SU-DHL-6 (cell line): ENCODE data around the gene HSPE1.
"Not testable (repeated sequence)": the region's sequence is repeated elsewhere in the genome, so short reads cannot be mapped to it uniquely, and the experiment has no call there.

ENCODE experiments used
- H2AFZ ChIP-seq: fragments of 200-600 bp; sonication (generic); 2 replicates; pipeline ENCODE4 v1.6.1; 2014; ENCODE audit warnings: low read depth, mild to moderate bottlenecking, moderate library complexity, mixed read lengths, antibody characterized with exemption, low read length; ENCODE audit not compliant: severe bottlenecking
- H3F3A ChIP-seq: fragments of 200-600 bp; shearing (Covaris generic); 2 replicates; pipeline ENCODE4 v1.6.0; 2016; ENCODE audit warnings: antibody characterized with exemption, mild to moderate bottlenecking; ENCODE audit not compliant: insufficient read depth
- H3K27ac ChIP-seq: fragments of 200-600 bp; sonication (generic); 2 replicates; pipeline ENCODE4 v1.5.1; 2016; ENCODE audit warnings: low read depth, mild to moderate bottlenecking, low read length, moderate library complexity, mixed read lengths
- H3K27me3 ChIP-seq: fragments of 200-600 bp; sonication (generic), shearing (Covaris generic); 2 replicates; pipeline ENCODE4 v1.6.0; 2014; ENCODE audit warnings: mild to moderate bottlenecking, low read length
- H3K36me3 ChIP-seq: fragments of 200-600 bp; sonication (generic); 2 replicates; pipeline ENCODE4 v1.6.1; 2014; ENCODE audit warnings: mild to moderate bottlenecking, low read length, mixed read lengths
- H3K4me2 ChIP-seq: fragments of 300-600, 200-600 bp; shearing (Covaris generic), sonication (generic); 2 replicates; pipeline ENCODE4 v1.6.0; 2014; ENCODE audit warnings: low read length, low read depth, mild to moderate bottlenecking; ENCODE audit not compliant: poor library complexity, severe bottlenecking
- H3K4me3 ChIP-seq: fragments of 200-600 bp; sonication (generic); 2 replicates; pipeline ENCODE4 v1.5.1; 2014; ENCODE audit warnings: antibody characterized with exemption, low read length, mild to moderate bottlenecking, mixed read lengths; ENCODE audit not compliant: insufficient read depth, poor library complexity, severe bottlenecking
- H3K79me2 ChIP-seq: fragments of 200-600 bp; sonication (generic); 2 replicates; pipeline ENCODE4 v1.6.1; 2014; ENCODE audit warnings: mild to moderate bottlenecking, low read length, moderate library complexity; ENCODE audit not compliant: insufficient read depth
- H3K9ac ChIP-seq: fragments of 200-600 bp; sonication (generic); 2 replicates; pipeline ENCODE4 v1.7.0; 2014; ENCODE audit warnings: mild to moderate bottlenecking, low read length
- H3K9me2 ChIP-seq: fragments of 200-600 bp; sonication (generic); replicated peaks from 2 replicates; pipeline ENCODE4 v1.6.1; 2014; ENCODE audit warnings: low read length; ENCODE audit not compliant: insufficient read depth
- H3K9me3 ChIP-seq: fragments of 200-600 bp; sonication (generic); 2 replicates; pipeline ENCODE4 v1.6.1; 2014; ENCODE audit warnings: low read length, mixed read lengths; ENCODE audit not compliant: insufficient read depth
- H4K20me1 ChIP-seq: fragments of 200-600 bp; sonication (generic); 2 replicates; pipeline ENCODE4 v1.6.1; 2014; ENCODE audit warnings: low read depth, mild to moderate bottlenecking, antibody characterized with exemption, low read length, moderate library complexity, mixed read lengths
- EZH2phosphoT487 ChIP-seq: fragments of 200-600 bp; sonication (generic), shearing (Covaris generic); conservative IDR thresholded peaks from 2 replicates; pipeline ENCODE4 v1.6.1; 2018; ENCODE audit warnings: mild to moderate bottlenecking, antibody characterized with exemption, low read length, moderate library complexity, mixed read lengths
- TF ChIP-seq, protein P1 (sequence below): fragments of 200-600 bp; sonication (generic); IDR thresholded peaks from one replicate; pipeline ENCODE4 v1.5.1; 2017; ENCODE audit warnings: antibody characterized with exemption, mild to moderate bottlenecking, low read length, moderate library complexity; ENCODE audit not compliant: insufficient read depth, poor library complexity, severe bottlenecking

The HSPE1 gene

GRCh38 chr2:197499594-197500502 is at the start of gene HSPE1, which contains the start of gene HSPD1:
Gene HSPE1 (plus strand): TSS chr2:197500379. CDS start chr2:197500437, 58 bp downstream.
Gene HSPD1 (minus strand): TSS chr2:197499840. CDS start chr2:197498848, 992 bp downstream.
- TF ChIP-seq EZH2phosphoT487: no peak
- TF ChIP-seq, protein P1, sequence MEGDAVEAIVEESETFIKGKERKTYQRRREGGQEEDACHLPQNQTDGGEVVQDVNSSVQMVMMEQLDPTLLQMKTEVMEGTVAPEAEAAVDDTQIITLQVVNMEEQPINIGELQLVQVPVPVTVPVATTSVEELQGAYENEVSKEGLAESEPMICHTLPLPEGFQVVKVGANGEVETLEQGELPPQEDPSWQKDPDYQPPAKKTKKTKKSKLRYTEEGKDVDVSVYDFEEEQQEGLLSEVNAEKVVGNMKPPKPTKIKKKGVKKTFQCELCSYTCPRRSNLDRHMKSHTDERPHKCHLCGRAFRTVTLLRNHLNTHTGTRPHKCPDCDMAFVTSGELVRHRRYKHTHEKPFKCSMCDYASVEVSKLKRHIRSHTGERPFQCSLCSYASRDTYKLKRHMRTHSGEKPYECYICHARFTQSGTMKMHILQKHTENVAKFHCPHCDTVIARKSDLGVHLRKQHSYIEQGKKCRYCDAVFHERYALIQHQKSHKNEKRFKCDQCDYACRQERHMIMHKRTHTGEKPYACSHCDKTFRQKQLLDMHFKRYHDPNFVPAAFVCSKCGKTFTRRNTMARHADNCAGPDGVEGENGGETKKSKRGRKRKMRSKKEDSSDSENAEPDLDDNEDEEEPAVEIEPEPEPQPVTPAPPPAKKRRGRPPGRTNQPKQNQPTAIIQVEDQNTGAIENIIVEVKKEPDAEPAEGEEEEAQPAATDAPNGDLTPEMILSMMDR: no peak
- Histone ChIP-seq H3K27ac (peak within 1 kb of the TSS; percentile 92), H4K20me1 (peaks cover 34% of the 10 kb centered on the region), H3K9me3 (no peaks in the 10 kb centered on the region), H3K4me2 (peak within 1 kb of the TSS; percentile 86), H3K9me2 (no peaks in the 10 kb centered on the region), H3F3A (peaks cover 55% of the 10 kb centered on the region), H3K4me3 (peak within 1 kb of the TSS; percentile 91), H3K36me3 (peaks cover 60% of the 10 kb centered on the region), H3K79me2 (peaks cover 92% of the 10 kb centered on the region), H3K27me3 (no peaks in the 10 kb centered on the region), H2AFZ (no peak within 1 kb of the TSS), H3K9ac (peak within 1 kb of the TSS; percentile 99)

DNA sequence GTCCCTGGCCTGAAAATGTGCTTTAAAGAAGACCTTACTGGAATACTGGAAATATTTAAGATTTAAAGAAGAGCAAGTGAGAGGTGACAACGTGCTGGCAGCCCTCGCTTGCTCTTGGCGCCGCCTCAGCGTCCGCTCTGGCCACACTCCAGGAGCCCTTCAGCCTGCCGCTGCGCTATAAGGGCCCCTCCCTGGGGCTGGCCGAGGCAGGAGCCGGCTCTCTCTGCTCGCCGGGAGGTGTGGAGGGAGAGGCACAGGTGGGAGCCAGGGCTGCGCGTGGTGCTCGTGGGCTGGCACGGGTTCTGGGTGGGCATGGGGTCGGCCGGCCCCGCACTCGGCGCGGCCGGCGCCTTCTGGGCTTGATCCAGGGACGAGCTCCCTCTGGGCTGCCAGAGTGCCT is 49.7 kb upstream of the HSPE1 start:
- H3K27me3 ChIP-seq: no peaks in the 10 kb centered on the region
- peaks cover 21% of the 10 kb centered on the region for H3K79me2 ChIP-seq
- H3F3A ChIP-seq: peaks cover 8% of the 10 kb centered on the region; the same call in 1 of the 2 replicates
- H3K9ac ChIP-seq: no peak overlapping the region
- TF ChIP-seq, protein P1: no peak
- TF ChIP-seq EZH2phosphoT487: no peak
- no peaks in the 10 kb centered on the region for H3K9me3 ChIP-seq
- peaks cover 9% of the 10 kb centered on the region; the same call in 1 of the 2 replicates for H4K20me1 ChIP-seq
- H3K27ac ChIP-seq: no peak overlapping the region
- H3K4me3 ChIP-seq: no peak overlapping the region
- H3K36me3 ChIP-seq: no peaks in the 10 kb centered on the region
- no peak overlapping the region for H2AFZ ChIP-seq
- H3K9me2 ChIP-seq: no peaks in the 10 kb centered on the region
- H3K4me2 ChIP-seq: no peak overlapping the region

- not testable (repeated sequence) for H3K27ac ChIP-seq, H3F3A ChIP-seq, H4K20me1 ChIP-seq, H3K4me2 ChIP-seq, H3K4me3 ChIP-seq, H3K9me2 ChIP-seq, H3K9ac ChIP-seq, H3K27me3 ChIP-seq, H3K36me3 ChIP-seq, H3K9me3 ChIP-seq
- H3K79me2 ChIP-seq: peaks cover 26% of the 10 kb centered on the region
- peak overlapping the region; percentile 23 for H2AFZ ChIP-seq
These were observed 49.2 kb upstream of the HSPE1 start for GRCh38 chr2:197450935-197451358.

DNA sequence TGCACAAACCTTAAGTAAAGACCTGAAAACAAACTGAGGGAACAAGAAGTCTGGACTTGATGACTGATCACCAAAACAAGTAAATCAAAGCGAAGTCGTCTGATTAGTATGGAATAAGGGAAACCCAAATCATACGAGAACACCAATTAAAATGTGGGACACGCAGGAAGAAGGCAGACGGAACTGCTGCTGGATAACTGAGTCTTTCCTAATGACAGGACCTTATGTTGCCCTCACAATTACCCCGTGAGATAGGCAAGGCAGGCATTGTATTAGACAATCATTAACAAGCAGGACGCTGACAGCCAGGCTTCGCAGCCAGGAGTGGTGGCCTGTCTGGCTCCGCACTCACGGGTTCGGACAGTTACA is 47.4 kb upstream of the HSPE1 start:
- Histone ChIP-seq H3K27ac (peak overlapping the region; percentile 46), H3F3A (peaks cover 8% of the 10 kb centered on the region; the same call in 1 of the 2 replicates), H3K36me3 (no peaks in the 10 kb centered on the region), H3K9ac (peak overlapping the region; percentile 60), H3K4me3 (peak overlapping the region; percentile 59), H3K79me2 (peaks cover 43% of the 10 kb centered on the region), H4K20me1 (peaks cover 9% of the 10 kb centered on the region; the same call in 1 of the 2 replicates), H3K9me2 (no peaks in the 10 kb centered on the region), H3K9me3 (no peaks in the 10 kb centered on the region), H3K27me3 (no peaks in the 10 kb centered on the region), H3K4me2 (peak overlapping the region; percentile 80), H2AFZ (peak overlapping the region; percentile 30)
- TF ChIP-seq, protein P1: no peak
- no peak for TF ChIP-seq EZH2phosphoT487
